Fibroblast of skin of abdomen (primary cell): ENCODE data around the gene MPIG6B.

Experiments used
- DNase-seq: peaks from one replicate; pipeline ENCODE4 v3.0.0-alpha.2; 2013

Gene MPIG6B

DNA sequence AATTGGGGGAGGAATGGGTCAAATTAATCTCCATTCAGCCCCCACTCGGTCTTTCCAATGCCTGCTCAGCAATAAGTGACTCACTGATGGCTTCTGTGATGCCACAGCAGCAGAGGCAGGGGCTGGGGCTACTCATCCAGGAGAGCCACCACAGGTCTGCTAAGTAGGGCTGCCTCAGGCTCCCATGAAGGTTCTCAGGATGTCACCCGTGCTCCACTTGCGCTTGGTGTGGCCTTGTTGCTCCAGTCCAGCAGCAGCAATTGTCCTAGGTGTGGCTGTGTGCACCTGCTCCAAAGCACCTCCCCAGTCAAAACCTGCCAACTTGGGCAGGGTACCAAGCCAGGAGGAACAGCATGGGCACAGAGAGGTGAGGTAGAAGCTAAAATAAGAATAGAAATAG lies 1.0 kb upstream of the MPIG6B start:
- DNase-seq: no peak

DNA sequence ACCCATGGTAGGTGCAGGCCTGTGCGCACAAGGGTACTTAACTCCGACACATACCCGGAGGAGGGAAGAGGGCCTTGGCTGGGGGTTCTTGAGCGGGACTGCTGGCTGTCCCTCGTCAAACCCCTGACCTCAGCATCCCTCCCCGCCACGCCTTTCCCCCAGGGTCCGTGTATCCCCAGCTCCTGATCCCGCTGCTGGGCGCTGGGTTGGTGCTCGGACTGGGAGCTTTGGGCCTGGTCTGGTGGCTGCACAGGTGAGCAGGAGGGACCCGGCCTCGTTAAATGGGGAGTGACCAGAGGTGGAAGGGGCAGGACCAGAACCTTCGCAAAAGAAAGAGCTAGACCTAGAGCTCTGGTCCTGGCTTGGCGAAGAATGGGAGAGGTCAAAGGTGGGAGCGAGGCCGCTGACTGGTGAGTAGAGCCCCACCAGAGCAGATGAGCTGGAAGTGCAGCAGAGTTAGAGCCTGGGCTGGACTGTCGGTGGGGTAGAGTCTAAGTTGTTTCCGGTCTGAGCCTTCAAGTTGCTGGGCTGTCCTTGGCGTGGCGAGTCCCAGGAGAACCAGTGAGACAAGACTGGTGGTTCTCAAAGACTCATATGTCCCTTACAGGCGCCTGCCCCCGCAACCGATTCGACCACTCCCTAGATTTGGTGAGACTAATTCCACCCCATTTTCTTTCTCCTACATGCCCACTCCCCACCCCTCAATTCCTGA lies 963 bp downstream of the MPIG6B start:
- DNase-seq: no peak

DNA sequence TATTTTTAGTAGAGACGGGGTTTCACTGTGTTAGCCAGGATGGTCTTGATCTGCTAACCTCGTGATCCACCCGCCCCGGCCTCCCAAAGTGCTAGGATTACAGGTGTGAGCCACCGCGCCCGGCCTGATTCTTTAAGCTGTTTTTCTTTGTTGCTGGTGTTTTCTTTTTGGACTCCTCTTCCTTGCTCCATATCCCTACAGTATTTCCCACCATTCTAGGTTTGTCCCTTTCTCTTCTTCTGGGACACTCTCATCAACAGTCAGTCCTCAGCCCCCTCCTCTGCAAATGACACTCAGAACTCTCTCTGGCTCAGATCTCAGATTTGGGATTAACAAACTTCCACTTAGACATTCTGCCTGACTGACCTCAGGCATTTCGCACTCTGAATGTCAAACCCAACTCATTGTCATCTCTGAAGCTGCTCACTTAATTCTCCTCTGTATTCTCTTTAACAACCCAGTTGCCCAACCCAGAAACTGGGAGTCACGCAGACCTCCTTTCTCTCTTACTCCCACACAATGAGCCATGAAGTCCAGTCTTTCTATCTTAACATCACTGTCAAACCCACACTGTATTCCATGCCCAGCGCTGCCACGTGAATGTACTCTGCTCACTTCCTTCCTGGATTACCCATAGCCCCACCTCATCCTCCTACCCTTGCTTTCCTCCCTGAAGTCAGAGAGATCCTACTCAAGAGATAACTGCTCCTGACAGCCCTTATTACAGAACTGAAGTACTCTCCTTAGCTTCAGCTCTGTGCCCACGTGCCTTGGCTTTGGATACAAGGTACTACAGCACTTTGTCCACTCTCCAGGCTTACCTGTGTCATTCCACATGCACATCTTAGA lies 2.6 kb downstream of the MPIG6B start:
- no peak for DNase-seq

DNA sequence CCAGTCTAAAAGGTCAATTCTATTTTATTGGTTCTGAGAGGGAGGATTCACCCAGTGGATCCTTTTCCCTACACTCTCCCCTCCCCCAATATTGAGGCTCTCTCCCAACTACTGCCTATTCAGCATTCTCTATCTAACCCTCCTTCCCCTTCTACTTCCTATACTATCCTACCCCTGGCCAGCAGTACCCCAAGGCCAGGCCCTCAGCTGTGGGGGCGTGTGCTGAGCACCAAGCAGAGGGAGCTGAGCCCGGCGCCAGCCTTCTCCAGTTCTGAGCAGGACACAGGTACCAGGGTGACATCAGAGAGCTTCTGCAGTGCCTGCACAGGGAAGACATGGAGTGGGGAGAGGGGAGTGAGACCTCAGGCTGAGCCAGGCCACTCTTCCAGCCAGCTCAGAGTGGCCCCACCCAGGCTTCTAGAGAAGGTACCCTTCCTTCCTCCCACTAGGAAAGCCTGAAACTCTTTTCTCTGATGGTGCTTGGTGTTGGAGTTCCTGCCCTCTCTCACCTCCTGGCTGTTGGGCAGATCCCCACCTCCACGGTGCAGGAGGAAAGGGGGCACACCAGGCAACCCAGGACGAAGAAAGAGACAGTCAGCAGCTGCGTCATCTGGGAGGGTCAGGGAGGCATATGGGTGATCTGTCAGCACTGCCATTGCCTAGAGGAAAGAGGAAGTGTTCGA lies 4.0 kb downstream of the MPIG6B start:
- no peak for DNase-seq

DNA sequence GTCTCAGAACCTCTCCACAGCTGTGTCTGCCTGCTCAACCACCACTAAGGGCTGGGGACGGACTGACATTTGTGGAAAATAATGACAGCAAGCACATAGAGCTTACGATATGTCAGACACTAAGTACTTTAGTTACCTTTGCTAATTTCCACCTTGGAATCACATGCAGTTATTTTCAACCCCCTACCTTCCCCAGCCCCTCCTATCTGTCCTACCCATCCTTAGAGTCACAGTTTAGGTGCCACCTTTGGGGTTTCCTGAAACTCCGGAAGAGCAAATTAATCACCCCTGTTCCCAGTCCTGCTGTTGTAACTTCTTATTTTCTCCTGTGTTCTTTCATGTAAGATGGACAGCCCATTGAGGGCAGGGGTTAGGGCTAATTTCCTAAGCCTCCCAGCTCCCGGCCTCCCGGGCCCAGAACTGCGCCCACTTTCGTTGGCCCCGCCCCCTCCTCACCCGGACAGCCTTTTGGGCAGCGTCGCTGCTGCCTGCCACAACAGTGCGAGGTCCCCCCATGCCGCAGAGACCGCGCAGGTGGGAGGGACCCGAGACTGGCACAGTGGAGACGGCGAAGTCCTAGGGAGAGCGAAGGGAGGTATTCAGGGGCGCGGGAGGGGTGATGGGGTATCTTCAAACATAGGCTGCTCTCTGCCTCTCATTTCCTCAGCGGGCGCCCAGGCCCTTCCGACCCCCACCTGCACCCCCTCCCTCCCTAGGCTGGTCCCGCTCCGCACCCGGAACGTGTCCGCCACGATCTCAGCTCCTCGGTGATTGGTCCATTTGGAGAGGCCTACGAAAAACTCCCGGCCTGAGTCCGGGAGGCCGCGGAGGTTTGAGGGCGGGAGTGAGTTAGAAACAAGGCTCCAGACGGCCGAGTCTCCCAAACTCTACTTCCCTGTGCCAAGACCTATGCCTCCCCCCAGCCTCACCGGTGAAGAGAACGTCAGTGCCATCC lies 4.8 kb downstream of the MPIG6B start:
- no peak for DNase-seq

DNA sequence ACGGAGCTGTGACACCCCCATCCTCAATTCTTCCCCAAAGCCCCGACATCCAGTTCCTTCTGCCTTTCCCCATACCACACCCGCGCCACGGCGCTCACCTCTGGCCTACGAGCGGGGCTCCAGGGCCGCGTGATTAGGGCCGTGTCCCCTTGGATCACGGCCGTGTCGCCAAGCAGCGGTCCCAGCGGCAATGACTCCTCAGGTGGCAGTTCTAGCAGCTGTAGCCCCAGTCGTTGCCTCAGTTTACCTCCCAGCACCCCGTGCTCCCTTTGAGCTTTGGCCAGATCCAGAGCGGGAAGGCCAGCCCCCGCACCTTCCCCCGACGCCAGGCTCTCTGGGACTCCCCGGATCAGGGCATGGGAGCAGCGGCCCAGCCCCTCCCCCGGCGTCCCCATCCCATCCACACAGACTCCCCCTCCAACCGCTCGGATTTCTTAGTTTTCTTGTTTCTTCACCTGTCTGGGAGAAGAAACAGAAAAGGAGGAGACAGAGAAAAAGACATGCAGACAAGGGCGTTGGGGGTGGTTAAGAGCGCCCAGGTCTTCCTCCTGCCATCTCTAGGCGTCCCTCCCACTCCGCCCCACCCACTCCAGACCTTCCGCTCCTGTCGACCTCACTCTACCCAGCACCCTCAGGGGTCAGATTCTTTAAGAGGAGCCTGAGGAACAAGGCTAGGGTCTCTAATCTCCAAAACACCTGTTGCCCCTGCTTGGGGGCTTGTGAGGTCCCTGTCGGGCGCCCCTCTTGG lies 5.8 kb downstream of the MPIG6B start, which contains the start of gene DDAH2:
Gene DDAH2, minus strand, starts transcription at position 533 of the 748 bp plus-strand sequence. Its CDS starts 138 bp downstream, at position 395.
- DNase-seq: no peak

DNA sequence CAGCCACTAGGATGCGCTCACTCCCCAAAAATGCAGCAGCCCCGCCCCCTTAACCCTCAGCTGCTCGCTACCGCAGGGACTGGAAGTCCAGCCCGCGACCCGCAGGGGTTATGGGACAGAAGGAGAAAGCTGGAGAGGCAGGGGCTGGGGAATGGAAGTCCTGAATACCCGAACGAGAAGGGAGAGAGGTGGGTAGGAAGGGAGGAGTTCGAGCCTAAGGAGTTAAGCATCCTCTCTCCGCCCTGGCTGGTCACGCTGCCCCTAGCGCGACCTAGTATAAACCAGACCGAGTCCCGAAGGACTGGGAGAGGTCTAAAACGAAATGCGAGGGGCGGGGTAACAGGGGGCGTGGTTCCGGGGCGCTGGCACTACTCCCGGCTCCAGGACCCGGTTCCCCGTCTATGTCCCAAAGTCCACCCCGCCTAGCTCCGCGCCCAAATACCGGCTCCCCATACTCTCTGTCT lies 6.4 kb downstream of the MPIG6B start:
- DNase-seq: peak; percentile 79

DNA sequence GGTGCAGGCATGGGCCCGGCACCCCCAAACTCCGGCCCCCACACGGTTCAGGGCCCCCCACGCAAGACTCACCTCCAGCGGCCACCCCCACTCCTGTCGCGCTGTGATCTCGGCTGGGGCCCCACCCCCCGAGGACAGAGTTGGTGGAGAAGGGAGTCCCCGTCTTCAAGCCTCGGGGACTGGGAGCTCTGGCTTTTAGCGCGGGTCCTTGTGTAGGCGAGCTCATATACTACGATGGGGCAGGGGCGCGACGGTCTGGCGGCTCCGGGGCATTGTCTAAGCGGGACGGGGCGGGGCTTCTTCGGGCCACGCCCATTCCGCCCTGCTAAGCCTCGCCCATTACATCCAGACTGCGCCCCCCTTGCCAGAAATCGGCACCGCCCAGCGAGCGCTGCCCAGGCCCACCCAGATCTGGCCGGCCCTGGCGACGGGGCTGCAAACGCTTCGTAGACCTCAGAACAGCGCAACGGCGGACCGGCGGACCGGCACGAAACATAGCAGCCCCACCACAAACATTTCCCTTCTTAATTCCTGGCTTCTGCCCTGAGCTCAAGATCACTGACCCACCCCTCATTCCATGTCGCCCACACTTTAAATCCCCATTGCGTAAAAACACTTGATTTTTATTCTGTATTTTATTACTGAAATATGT lies 6.9 kb downstream of the MPIG6B start:
- DNase-seq: peak; percentile 91

DNA sequence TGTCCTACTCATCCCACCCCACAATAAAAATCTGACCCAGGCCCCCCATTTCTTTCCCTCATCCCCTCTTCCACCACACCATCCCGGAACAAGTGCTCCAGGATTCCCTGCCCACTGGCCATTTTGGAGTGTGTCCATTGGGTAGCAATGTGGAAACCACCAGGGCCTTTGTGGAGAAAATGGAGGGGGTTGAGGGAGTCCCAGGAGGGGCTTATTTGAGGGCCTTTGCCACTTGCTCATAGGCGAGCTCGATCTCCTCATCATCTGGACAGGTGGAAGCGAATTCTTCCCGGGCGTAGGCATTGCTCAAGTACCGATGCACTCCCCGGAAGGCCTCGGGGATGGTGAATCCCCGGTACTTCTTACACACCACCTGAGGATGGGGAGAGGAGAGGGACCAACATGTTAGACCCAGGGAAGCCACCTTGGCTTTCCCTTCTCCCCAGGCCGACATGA lies 7.5 kb downstream of the MPIG6B start:
- no peak for DNase-seq

DNA sequence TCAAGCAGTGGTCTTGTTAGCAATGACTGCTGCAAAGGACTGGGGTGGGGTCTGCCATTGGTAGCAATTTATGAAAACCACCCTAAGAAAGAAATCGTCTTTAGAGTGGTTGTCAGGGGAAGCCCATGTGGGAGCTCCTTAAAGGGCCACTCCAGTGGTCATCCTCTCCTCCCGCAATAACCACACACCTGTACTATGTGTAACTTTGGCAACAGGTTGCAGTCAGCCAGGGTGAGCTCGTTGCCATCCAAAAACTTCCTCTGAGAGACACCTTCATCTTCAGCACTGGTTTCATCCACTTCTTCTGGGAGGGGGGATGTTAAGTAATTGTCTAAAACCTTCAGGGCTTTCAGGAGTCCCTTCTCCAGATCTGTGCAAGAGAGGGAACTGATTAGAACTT lies 8.9 kb downstream of the MPIG6B start:
- DNase-seq: no peak

DNA sequence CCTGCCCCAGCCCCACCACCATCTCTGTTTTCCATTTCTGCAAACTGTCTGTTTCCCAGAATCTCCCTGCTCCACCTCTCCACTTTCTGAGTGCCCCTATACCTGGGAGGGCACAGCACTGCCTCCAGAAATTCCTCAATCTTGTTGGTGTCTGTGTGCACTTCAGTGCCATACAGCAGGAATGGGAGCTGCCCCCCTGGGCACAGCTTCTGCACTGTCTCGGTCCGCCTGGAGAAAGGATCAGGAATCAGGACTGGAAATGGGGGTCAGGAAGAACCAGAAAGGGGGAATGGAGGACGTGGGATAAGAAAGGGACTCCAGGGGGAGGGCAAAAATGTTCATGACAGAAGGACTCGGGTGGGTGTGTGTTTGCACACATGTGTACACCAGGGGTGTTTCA lies 10.6 kb downstream of the MPIG6B start:
- DNase-seq: no peak

DNA sequence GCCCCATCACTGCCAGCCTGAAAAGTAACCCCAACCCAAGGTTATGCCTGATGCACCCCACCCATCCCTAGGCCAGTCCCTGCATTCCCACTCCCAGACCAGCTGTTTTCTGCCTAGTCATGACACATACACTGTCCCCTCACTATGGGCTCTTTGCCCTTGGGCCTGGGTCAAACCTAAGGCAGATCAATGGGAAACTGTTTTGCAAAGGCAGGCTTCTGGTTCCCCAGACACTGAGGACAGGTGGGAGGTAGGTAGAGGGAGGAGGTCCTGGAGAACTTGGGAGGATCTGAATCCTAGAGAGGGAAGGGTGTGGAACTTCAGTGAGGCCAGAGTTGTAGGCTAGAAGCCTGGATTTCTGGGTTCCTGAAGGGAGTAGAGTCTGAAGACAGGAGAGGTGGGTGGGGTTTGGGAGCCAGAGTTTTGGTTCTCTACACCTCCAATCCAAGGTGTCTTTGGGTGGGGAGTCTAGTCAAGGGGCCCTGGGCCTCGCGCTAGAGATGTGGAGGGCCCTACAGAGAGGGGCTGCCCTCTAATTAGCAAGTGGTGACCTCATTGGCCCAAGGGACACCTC lies 11.2 kb downstream of the MPIG6B start:
- no peak for DNase-seq

DNA sequence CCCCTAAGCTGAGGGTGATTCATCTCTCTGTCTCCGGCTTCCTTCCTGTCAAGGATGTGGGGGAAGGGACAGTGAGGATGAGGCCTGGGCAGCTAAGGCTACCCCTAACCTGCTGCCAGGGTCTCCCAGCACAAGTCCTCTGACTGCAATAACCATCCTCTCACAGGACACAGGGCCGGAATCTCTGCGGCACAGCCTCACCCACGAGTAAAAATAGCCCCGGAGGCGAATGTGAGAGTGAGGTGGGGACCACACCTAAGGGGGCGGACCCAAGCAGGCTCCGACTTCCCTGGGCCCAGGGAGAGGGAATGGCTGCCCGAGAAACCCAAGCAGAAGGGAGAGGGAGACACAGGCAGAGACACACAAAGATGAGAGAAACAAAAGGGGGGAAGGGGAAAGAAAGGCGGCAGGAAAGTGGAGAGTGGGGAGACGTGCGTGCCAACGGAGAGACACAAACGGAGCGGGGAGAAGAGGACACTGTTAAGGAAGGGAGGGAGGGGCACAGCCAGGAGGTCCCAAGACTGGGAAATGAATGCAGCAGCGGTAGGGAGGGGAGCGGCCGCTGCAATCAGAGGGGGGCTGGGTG lies 11.7 kb downstream of the MPIG6B start:
- peak; percentile 77 for DNase-seq

DNA sequence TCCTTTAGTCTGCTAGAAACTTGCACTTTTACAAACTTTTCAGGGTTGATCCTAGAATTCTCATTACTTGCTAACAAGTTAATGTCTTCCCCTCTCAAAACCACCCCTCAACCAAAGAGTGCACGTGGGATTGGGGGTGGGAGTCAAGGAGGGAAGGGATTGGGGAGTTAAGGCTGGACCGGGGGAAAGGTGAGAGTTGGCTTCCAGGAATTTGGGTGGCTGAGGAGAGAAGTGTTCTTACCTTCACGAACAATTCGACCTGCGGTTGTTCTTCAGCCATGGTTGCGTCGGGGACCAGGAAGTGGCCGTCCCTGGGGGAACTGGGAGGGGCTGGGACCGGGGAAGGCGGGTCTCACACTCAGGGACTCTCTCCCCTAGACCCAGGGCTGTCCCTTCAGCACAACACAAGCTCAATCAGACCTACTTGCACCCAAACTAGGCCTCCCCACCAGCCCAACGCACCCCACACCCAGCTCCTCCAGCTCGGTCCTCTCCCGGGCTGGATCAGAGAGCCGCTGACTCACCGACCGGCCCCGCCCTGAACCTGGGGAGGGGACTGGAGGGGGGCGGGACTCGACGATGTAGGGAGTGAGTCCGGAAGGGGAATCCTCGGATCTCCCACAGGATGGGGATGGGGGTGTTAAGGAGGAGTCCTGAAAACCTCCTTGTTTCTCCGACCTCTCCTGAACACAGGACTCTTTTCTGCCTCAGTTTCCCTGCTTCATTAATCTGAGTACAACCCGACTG lies 13.0 kb downstream of the MPIG6B start, which contains the start of gene CLIC1:
Gene CLIC1, minus strand, starts transcription at position 510 of the 747 bp plus-strand sequence. Its CDS starts 230 bp downstream, at position 280.
- peak; percentile 85 for DNase-seq

DNA sequence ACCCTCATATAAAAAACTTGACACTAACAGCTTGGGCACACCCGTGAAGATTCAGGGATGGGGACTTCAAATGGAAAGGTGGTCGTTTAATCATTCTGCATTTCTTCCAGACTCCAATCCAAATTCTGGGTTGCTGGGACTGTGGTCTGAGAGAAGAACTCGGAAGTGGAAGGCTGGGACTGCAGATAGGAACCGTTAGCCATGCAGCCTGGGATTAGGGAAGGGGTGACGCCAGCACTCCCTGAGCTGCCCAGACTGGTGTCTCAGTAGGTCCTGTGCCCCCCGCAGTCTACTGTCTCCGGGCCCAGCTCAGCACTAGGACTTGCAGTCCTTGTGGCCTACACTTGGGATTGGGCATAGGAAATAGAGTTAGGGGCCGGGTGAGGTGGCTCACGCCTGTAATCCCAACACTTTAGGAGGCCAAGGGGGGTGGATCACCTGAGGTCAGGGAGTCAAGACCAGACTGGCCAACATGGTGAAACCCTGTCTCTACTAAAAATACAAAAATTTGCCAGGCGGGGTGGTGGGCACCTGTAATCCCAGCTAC lies 13.7 kb downstream of the MPIG6B start:
- DNase-seq: no peak

- no peak for DNase-seq
Observed at GRCh38 chr6:31737315-31737990, 14.3 kb downstream of the MPIG6B start.

- DNase-seq: peak; percentile 80
Observed at GRCh38 chr6:31737991-31738979, 15.1 kb downstream of the MPIG6B start.
